Lung (tissue), 12 donors: ENCODE measurements around the gene SCN10A. TPM values are rescaled to one million over a fixed set of nuclear protein-coding genes. Genes with fewer than 3 reads are reported as not detected.

Experiments
- ATAC-seq: fragments of 200-7000 bp; cut with Tn5 transposase; one replicate; pipeline ENCODE4 v1.9.1; 2020; ENCODE audit warnings: moderate number of reproducible peaks; ENCODE audit not compliant: insufficient read depth, low FRiP score
- DNase-seq, 3 donors: peaks; one replicate each; pipeline ENCODE4 v3.0.0-alpha.2; 2013 to 2017
- H3K27ac ChIP-seq, 2 donors: one replicate each; pipeline ENCODE4 v1.5.1; 2013; ENCODE audit warnings: mild to moderate bottlenecking in 2 of 2, moderate library complexity in 2 of 2, control low read depth in 1 of 2, inconsistent platforms in 1 of 2, low read depth in 1 of 2, low read length in 1 of 2
- H3K27me3 ChIP-seq, 3 donors: one replicate each; pipeline ENCODE4 v1.5.1; 2013; ENCODE audit warnings: low read length in 2 of 3; ENCODE audit not compliant: control insufficient read depth in 3 of 3, insufficient read depth in 3 of 3
- H3K36me3 ChIP-seq, 4 donors: one replicate each; pipeline ENCODE4 v1.5.1; 2013; ENCODE audit warnings: low read length in 4 of 4, mild to moderate bottlenecking in 1 of 4, moderate library complexity in 1 of 4; ENCODE audit not compliant: control insufficient read depth in 4 of 4, insufficient read depth in 4 of 4
- H3K4me1 ChIP-seq, 5 donors: one replicate each; pipeline ENCODE4 v1.5.1; 2013; ENCODE audit warnings: low read length in 5 of 5, mild to moderate bottlenecking in 2 of 5, moderate library complexity in 1 of 5; ENCODE audit not compliant: control insufficient read depth in 5 of 5, insufficient read depth in 5 of 5
- H3K4me3 ChIP-seq: one replicate; pipeline ENCODE4 v1.5.1; 2013; ENCODE audit warnings: mild to moderate bottlenecking, control low read depth, moderate library complexity
- H3K9ac ChIP-seq, 2 donors: one replicate each; pipeline ENCODE4 v1.5.1; 2013; ENCODE audit warnings: low read length in 2 of 2, control low read depth in 1 of 2; ENCODE audit not compliant: insufficient read depth in 1 of 2
- H3K9me3 ChIP-seq, 4 donors: one replicate each; pipeline ENCODE4 v1.5.1; 2013; ENCODE audit warnings: low read length in 3 of 4, mild to moderate bottlenecking in 1 of 4, moderate library complexity in 1 of 4; ENCODE audit not compliant: control insufficient read depth in 4 of 4, insufficient read depth in 3 of 4
- WGBS, 2 donors: extraction: QIAGEN DNeasy Blood & Tissue Kit; methylation state at CpG; one replicate each; pipeline ENCODE4 v1.1.7; 2013; 5-methylcytosine and 5-hydroxymethylcytosine counted together
- polyA plus RNA-seq, 2 donors: library from polyadenylated mRNA; stranded (reverse); fragments of 200-250 nt; gene quantifications; one replicate each; pipeline ENCODE4 v1.2.1, GENCODE V29; 2013
- total RNA-seq, 2 donors: library from RNA; depleted of rRNA in 1 of 2; stranded (reverse); fragments of >200 nt in 1 of 2; gene quantifications; one replicate each; pipeline ENCODE4 v1.2.1, GENCODE V29; 2014 to 2021
- TF ChIP-seq, protein P1 (sequence below): IDR thresholded peaks from 2 replicates; pipeline ENCODE4 v1.5.1; 2012; ENCODE audit warnings: mild to moderate bottlenecking; ENCODE audit errors: control extremely low read depth, extremely low read depth
- donor health status: control.
- donor health status: control.
- donor health status: Bipolar disorder and iron deficiency.
- donor health status: healthy.
- donor health status: DM: yes; HTN: yes; CAD: no.

Gene SCN10A
- total and polyA plus RNA-seq, 4 donors = not detected

DNA sequence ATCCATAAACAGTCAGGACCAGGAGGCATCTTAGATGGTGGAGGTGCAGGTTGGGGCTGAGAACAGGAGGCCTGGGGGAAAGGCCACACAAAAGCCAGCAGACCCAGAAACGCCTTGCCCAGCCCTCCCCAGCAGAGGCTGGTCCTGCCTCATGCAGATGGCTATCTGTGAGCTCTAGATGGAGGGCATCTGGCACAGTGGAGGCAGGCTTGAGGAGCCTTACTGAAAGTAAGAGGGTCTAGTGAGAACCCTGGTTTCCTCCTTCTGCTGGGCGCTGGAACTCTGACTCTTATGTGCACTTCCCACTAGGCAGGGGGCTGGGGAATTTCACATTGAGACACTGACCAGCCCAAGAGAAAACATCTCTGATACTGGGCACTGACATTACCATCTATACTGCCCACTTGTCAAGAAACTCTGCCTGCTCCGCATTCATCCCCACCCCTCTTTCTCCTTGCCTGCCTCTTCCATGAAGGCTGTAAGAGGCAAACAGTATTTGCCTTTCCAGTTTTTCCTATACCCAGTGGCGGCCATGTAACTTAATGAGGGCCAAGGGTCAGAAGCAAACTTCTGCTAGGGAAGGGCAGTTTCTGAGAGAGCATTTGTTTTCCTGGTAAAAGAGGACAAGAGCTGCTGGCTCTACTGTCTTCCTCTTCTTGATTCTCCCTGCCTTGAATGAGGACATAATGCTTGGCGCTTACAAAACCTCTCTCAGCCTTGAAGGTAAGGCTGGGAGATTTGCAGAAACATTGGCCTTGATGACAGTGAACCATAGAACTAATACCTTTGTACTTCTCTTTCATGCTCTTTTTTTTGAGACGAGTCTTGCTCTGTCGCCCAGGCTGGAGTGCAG lies 162.1 kb downstream of the SCN10A start:
- no peak overlapping the region for H3K9ac ChIP-seq
- TF ChIP-seq, protein P1, sequence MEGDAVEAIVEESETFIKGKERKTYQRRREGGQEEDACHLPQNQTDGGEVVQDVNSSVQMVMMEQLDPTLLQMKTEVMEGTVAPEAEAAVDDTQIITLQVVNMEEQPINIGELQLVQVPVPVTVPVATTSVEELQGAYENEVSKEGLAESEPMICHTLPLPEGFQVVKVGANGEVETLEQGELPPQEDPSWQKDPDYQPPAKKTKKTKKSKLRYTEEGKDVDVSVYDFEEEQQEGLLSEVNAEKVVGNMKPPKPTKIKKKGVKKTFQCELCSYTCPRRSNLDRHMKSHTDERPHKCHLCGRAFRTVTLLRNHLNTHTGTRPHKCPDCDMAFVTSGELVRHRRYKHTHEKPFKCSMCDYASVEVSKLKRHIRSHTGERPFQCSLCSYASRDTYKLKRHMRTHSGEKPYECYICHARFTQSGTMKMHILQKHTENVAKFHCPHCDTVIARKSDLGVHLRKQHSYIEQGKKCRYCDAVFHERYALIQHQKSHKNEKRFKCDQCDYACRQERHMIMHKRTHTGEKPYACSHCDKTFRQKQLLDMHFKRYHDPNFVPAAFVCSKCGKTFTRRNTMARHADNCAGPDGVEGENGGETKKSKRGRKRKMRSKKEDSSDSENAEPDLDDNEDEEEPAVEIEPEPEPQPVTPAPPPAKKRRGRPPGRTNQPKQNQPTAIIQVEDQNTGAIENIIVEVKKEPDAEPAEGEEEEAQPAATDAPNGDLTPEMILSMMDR = no peak
- H3K4me1 ChIP-seq = peaks cover 0 to 7% (median 6%) of the 10 kb centered on the region in 5 donors
- no peaks in the 10 kb centered on the region for H3K9me3 ChIP-seq
- H3K4me3 ChIP-seq = no peak overlapping the region
- WGBS, 2 donors = 82 to 89% methylated on average over 7 of the region's 7 CpGs
- no peak for ATAC-seq
- no peak for DNase-seq
- H3K36me3 ChIP-seq = no peaks in the 10 kb centered on the region
- peaks cover 10 to 30% (median 26%) of the 10 kb centered on the region in 3 donors for H3K27me3 ChIP-seq
- no peak overlapping the region for H3K27ac ChIP-seq

DNA sequence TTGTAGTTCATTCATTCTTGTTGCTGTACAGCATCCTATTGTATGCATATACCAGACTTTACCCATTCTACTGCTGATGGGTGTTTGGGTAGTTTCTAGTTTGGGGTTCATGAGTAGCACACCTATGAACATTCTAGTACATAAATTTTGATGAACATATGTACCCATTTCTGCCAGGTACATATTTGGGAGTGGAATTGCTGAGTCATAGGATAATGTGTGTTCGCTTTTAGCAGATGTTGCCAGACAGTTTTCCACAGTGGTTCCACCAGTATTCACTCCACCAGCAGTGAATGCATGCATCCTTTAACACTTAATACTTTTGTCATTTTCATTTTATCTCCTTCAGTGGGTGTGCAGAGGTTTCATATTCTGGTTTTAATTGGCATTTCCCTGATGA lies 163.1 kb downstream of the SCN10A start:
- WGBS, 2 donors = 93 to 94% methylated on average over 1 of the region's 1 CpG
- no peak overlapping the region for H3K9ac ChIP-seq
- no peaks in the 10 kb centered on the region for H3K9me3 ChIP-seq
- no peak for DNase-seq
- H3K4me1 ChIP-seq = peaks cover 0 to 9% (median 6%) of the 10 kb centered on the region in 5 donors
- no peaks in the 10 kb centered on the region for H3K36me3 ChIP-seq
- TF ChIP-seq, protein P1 = no peak
- ATAC-seq = no peak
- H3K4me3 ChIP-seq = no peak overlapping the region
- no peak overlapping the region for H3K27ac ChIP-seq
- H3K27me3 ChIP-seq = peaks cover 10 to 33% (median 29%) of the 10 kb centered on the region in 3 donors

DNA sequence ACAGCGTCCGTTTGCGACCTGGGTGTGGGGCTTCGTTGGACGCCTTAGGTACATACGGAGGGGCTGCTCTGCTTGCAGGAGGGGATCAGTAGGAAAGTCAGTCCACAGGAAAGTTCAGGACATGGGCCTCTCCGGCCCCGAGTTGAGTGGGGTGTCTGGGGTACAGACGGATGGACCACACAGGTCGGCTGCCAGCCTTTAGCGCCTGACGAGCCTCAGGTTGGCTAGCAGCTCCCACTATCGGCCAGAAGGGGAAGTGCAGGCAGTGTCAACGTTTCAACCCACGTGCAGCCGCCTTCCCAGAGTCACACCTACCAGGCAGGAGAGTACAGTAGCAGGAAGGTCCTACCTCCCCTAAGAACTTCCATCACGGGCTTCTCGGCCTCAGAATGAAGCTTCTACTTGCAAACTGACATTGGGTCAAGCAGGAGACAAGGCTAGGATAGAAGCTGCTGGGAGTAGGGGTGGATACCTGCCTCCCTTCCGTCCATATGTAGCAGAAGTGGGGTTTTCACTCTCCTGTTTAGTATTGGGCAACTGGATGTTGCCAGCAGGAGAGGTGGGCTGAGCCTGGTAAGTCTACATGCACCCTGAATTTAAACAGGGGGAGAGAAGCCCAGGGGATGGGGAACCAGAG lies 164.7 kb downstream of the SCN10A start:
- H3K4me1 ChIP-seq = peaks cover 0 to 9% (median 6%) of the 10 kb centered on the region in 5 donors
- 7 to 11% methylated on average over 19 of the region's 19 CpGs for WGBS, 2 donors
- H3K36me3 ChIP-seq = no peaks in the 10 kb centered on the region
- H3K9ac ChIP-seq = no peak overlapping the region
- ATAC-seq (peak; percentile 65), DNase-seq (peak; percentile 70 to 78 (median 75))
- no peak overlapping the region for H3K27ac ChIP-seq
- no peaks in the 10 kb centered on the region for H3K9me3 ChIP-seq
- TF ChIP-seq, protein P1 = peak; percentile 83
- no peak overlapping the region for H3K4me3 ChIP-seq
- H3K27me3 ChIP-seq = peaks cover 10 to 28% (median 24%) of the 10 kb centered on the region in 3 donors
